Keratinocyte (primary cell): ENCODE measurements around the gene ELOA2. TPM values are rescaled to one million over a fixed set of nuclear protein-coding genes. Genes with fewer than 3 reads are reported as not detected.

Experiments used
- DNase-seq: peaks from one replicate; pipeline ENCODE4 v3.0.0-alpha.2; 2011; ENCODE audit warnings: low read depth, missing footprints, low spot score
- FAIRE-seq: peaks from 2 replicates; lab custom pipeline; 2011; peaks lifted over from hg19 to GRCh38; lab: Jason Lieb, UNC
- H2AFZ ChIP-seq: 2 replicates; pipeline ENCODE4 v1.6.0; 2012; ENCODE audit warnings: low read length, control low read depth, inconsistent platforms; ENCODE audit not compliant: control insufficient read depth
- H3K27ac ChIP-seq: 2 replicates; pipeline ENCODE4 v1.5.1; 2011; ENCODE audit warnings: low read length; ENCODE audit not compliant: control insufficient read depth, insufficient read depth
- H3K27me3 ChIP-seq: 3 replicates; pipeline ENCODE4 v1.6.0; 2011; ENCODE audit warnings: low read length; ENCODE audit not compliant: control insufficient read depth, insufficient read depth; ENCODE audit errors: extremely low read depth
- H3K36me3 ChIP-seq, 2 experiments: 2 replicates in 1 of 2; 3 replicates in 1 of 2; pipeline ENCODE4 v1.5.1; 2011; ENCODE audit warnings: low read length in 2 of 2, mild to moderate bottlenecking in 1 of 2; ENCODE audit not compliant: control insufficient read depth in 2 of 2, insufficient read depth in 2 of 2; ENCODE audit errors: extremely low read depth in 1 of 2
- H3K4me1 ChIP-seq: 3 replicates; pipeline ENCODE4 v1.5.1; 2011; ENCODE audit warnings: low read length; ENCODE audit not compliant: control insufficient read depth, insufficient read depth; ENCODE audit errors: extremely low read depth
- H3K4me2 ChIP-seq: 3 replicates; pipeline ENCODE4 v1.6.0; 2011; ENCODE audit warnings: low read depth, low read length; ENCODE audit not compliant: control insufficient read depth, insufficient read depth; ENCODE audit errors: extremely low read depth
- H3K4me3 ChIP-seq, 3 experiments: fragments of 200-600 bp in 1 of 3; sonication (generic) in 1 of 3; 2 replicates in 2 of 3; 3 replicates in 1 of 3; pipeline ENCODE4 v1.5.1; 2011 to 2016; ENCODE audit warnings: low read length in 3 of 3, mild to moderate bottlenecking in 3 of 3, control low read depth in 2 of 3, inconsistent platforms in 1 of 3, low read depth in 1 of 3, mixed read lengths in 1 of 3, mixed run types in 1 of 3, moderate library complexity in 1 of 3; ENCODE audit not compliant: control insufficient read depth in 2 of 3, insufficient read depth in 2 of 3; ENCODE audit errors: extremely low read depth in 1 of 3
- H3K79me2 ChIP-seq: 2 replicates; pipeline ENCODE4 v1.6.0; 2012; ENCODE audit warnings: low read length; ENCODE audit not compliant: control insufficient read depth, insufficient read depth
- H3K9ac ChIP-seq: 3 replicates; pipeline ENCODE4 v1.6.0; 2011; ENCODE audit warnings: low read length; ENCODE audit not compliant: control insufficient read depth, insufficient read depth; ENCODE audit errors: extremely low read depth
- H3K9me1 ChIP-seq: 3 replicates; pipeline ENCODE4 v1.6.0; 2011; ENCODE audit warnings: low read length; ENCODE audit not compliant: control insufficient read depth, insufficient read depth; ENCODE audit errors: extremely low read depth
- H3K9me3 ChIP-seq: 2 replicates; pipeline ENCODE4 v1.5.1; 2012; ENCODE audit warnings: low read depth, low read length; ENCODE audit not compliant: control insufficient read depth
- H4K20me1 ChIP-seq: 3 replicates; pipeline ENCODE4 v1.6.0; 2011; ENCODE audit warnings: low read length; ENCODE audit not compliant: control insufficient read depth, insufficient read depth; ENCODE audit errors: extremely low read depth
- CTCF ChIP-seq, 3 experiments: IDR thresholded peaks in 1 of 3; conservative IDR thresholded peaks in 1 of 3; optimal IDR thresholded peaks in 1 of 3; 2 replicates in 2 of 3; 3 replicates in 1 of 3; pipeline versions ENCODE3 to v1.5.1; 2011; ENCODE audit warnings: low read length in 3 of 3, mild to moderate bottlenecking in 3 of 3, moderate library complexity in 2 of 3, control low read depth in 1 of 3, inconsistent platforms in 1 of 3; ENCODE audit not compliant: insufficient read depth in 2 of 3; ENCODE audit errors: extremely low read depth in 1 of 3
- EZH2 ChIP-seq: IDR thresholded peaks from one replicate; pipeline ENCODE4 v1.6.1; 2012; ENCODE audit warnings: inconsistent platforms, mild to moderate bottlenecking, low read length, moderate library complexity
- dilution Hi-C: fragments of 300-500 bp; cut with MboI; formaldehyde crosslinking; loops from one replicate; pipeline ENCODE4 v1.7.0; 2020; ENCODE audit warnings: low sequenced_read_pairs; ENCODE audit not compliant: extremely low pct_ligation_motif_present
- polyA minus RNA-seq, 3 experiments: library from RNA; depleted of rRNA, polyadenylated mRNA; stranded (reverse); fragments of >200 nt; gene quantifications; 1 replicate in 1 of 3; 2 replicates in 1 of 3; 3 replicates in 1 of 3; pipeline ENCODE4 v1.2.3, GENCODE V29; 2011
- polyA plus RNA-seq, 5 experiments: library from polyadenylated mRNA; depleted of rRNA in 3 of 5; stranded (reverse) in 3 of 5; stranded (forward) in 1 of 5; unstranded in 1 of 5; fragments of >200 nt; gene quantifications; 1 replicate in 1 of 5; 2 replicates in 3 of 5; 3 replicates in 1 of 5; pipeline versions ENCODE4 v1.2.1 to v1.2.3, GENCODE V29; 2011 to 2012; ENCODE audit warnings: missing spikeins in 2 of 5, low read depth in 1 of 5, low replicate concordance in 1 of 5

ELOA2 gene, protein sequence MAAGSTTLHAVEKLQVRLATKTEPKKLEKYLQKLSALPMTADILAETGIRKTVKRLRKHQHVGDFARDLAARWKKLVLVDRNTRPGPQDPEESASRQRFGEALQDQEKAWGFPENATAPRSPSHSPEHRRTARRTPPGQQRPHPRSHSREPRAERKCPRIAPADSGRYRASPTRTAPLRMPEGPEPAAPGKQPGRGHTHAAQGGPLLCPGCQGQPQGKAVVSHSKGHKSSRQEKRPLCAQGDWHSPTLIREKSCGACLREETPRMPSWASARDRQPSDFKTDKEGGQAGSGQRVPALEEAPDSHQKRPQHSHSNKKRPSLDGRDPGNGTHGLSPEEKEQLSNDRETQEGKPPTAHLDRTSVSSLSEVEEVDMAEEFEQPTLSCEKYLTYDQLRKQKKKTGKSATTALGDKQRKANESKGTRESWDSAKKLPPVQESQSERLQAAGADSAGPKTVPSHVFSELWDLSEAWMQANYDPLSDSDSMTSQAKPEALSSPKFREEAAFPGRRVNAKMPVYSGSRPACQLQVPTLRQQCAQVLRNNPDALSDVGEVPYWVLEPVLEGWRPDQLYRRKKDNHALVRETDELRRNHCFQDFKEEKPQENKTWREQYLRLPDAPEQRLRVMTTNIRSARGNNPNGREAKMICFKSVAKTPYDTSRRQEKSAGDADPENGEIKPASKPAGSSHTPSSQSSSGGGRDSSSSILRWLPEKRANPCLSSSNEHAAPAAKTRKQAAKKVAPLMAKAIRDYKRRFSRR
- polyA plus RNA-seq = not detected in 3 replicates
- not detected for polyA plus RNA-seq (2011; ENCODE audit: low read depth)
- not detected in 2 replicates for polyA plus RNA-seq (2011; cell fraction: cytosol; rRNA removed)
- polyA plus RNA-seq (2011; cell fraction: nucleus; rRNA removed) = not detected in 2 replicates
- not detected in 2 replicates for polyA plus RNA-seq (2012; ENCODE audit: low replicate concordance)
- not detected in 3 replicates for polyA minus RNA-seq
- not detected for polyA minus RNA-seq (2011; cell fraction: cytosol; rRNA and poly(A)+ RNA removed)
- polyA minus RNA-seq (2011; cell fraction: nucleus; rRNA and poly(A)+ RNA removed) = not detected in 2 replicates

GRCh38 chr18:47035156-47035671 lies at the start of gene ELOA2:
TSS of gene ELOA2 (minus strand) at chr18:47035621. CDS start at chr18:47035264, 357 bp downstream.
- DNase-seq = no peak
- Histone ChIP-seq H3K4me3 (no peak within 1 kb of the TSS), H2AFZ (no peak within 1 kb of the TSS), H3K4me2 (no peak within 1 kb of the TSS), H3K9me1 (no peaks in the 10 kb centered on the region), H4K20me1 (no peaks in the 10 kb centered on the region), H3K9me3 (no peaks in the 10 kb centered on the region), H3K27me3 (no peaks in the 10 kb centered on the region), H3K79me2 (no peaks in the 10 kb centered on the region), H3K4me1 (no peaks in the 10 kb centered on the region), H3K27ac (no peak within 1 kb of the TSS), H3K9ac (no peak within 1 kb of the TSS), H3K36me3 (no peaks in the 10 kb centered on the region)
- FAIRE-seq = no peak
- no peak for TF ChIP-seq EZH2
- TF ChIP-seq CTCF (optimal IDR thresholded peaks at IDR 0.05 in 1 of 3, IDR thresholded peaks at IDR 0.05 in 1 of 3, conservative IDR thresholded peaks at IDR 0.05 in 1 of 3; ENCODE audit: extremely low read depth in 1 of 3, insufficient read depth in 2 of 3, low read length in 3 of 3) = no peak
- dilution Hi-C loops = no loop called here

GRCh38 chr18:47081578-47081977 lies 46.2 kb upstream of the ELOA2 start:
- FAIRE-seq (no peak), DNase-seq (no peak)
- Histone ChIP-seq H3K27me3 (no peaks in the 10 kb centered on the region), H3K9me1 (no peaks in the 10 kb centered on the region), H3K27ac (no peak overlapping the region), H3K9me3 (no peaks in the 10 kb centered on the region), H3K4me1 (no peaks in the 10 kb centered on the region), H4K20me1 (no peaks in the 10 kb centered on the region), H3K9ac (no peak overlapping the region), H2AFZ (no peak overlapping the region), H3K4me3 (no peak overlapping the region), H3K36me3 (no peaks in the 10 kb centered on the region), H3K79me2 (no peaks in the 10 kb centered on the region), H3K4me2 (no peak overlapping the region)
- TF ChIP-seq CTCF (optimal IDR thresholded peaks at IDR 0.05 in 1 of 3, IDR thresholded peaks at IDR 0.05 in 1 of 3, conservative IDR thresholded peaks at IDR 0.05 in 1 of 3; ENCODE audit: extremely low read depth in 1 of 3, insufficient read depth in 2 of 3, low read length in 3 of 3) = no peak
- TF ChIP-seq EZH2 = no peak
- dilution Hi-C loops = no loop called here
